BJ (cell line): Measurements from ENCODE around the gene HPCA. TPM values are rescaled to one million over a fixed set of nuclear protein-coding genes. Genes with fewer than 3 reads are reported as not detected.

ENCODE experiments used
- CTCF ChIA-PET: fragments of 350-600 bp; formaldehyde crosslinking; extraction: SDS; loops from one replicate; lab custom pipeline; 2021; ENCODE audit warnings: antibody characterized with exemption, inconsistent platforms; lab: Yijun Ruan, JAX
- POLR2A ChIA-PET: fragments of 300-600 bp; sonication (Branson Sonifier 250); formaldehyde crosslinking; extraction: SDS; loops from one replicate; lab custom pipeline; 2021; ENCODE audit warnings: antibody characterized with exemption; lab: Charles Lee
- DNase-seq: peaks from one replicate; pipeline ENCODE4 v3.0.0-alpha.2; 2011; ENCODE audit warnings: low read depth
- H3K27me3 ChIP-seq: 2 replicates; pipeline ENCODE4 v1.6.0; 2011; ENCODE audit warnings: low read length; ENCODE audit not compliant: control insufficient read depth, insufficient read depth
- H3K36me3 ChIP-seq: 2 replicates; pipeline ENCODE4 v1.5.1; 2011; ENCODE audit warnings: low read length; ENCODE audit not compliant: control insufficient read depth, insufficient read depth
- H3K4me3 ChIP-seq: 2 replicates; pipeline ENCODE4 v1.5.1; 2011; ENCODE audit warnings: low read depth, mild to moderate bottlenecking, control low read depth, low read length
- CTCF ChIP-seq: IDR thresholded peaks from 2 replicates; pipeline ENCODE4 v1.5.1; 2011; ENCODE audit warnings: low read depth, mild to moderate bottlenecking, control low read depth, inconsistent platforms, low read length, moderate library complexity; ENCODE audit not compliant: insufficient read depth
- polyA plus RNA-seq: library from polyadenylated mRNA; depleted of rRNA; stranded (reverse); fragments of >200 nt; gene quantifications from 2 replicates; pipeline ENCODE4 v1.2.3, GENCODE V29; 2011

Gene HPCA
- polyA plus RNA-seq, 1 experiment, result not detected

GRCh38 chr1:32889731-32890278 lies 3.5 kb downstream of the HPCA start:
- POLR2A ChIA-PET, result no interaction called here
- Histone ChIP-seq H3K36me3 (no peaks in the 10 kb centered on the region), H3K27me3 (peaks cover 15% of the 10 kb centered on the region), H3K4me3 (no peak overlapping the region)
- CTCF ChIA-PET, result interaction anchor here (0.8 to 1.7 kb wide), 4 partner anchors 11 to 177 kb away, joined by 3 to 9 read pairs (median 3); no protein-coding TSS in a partner anchor
- TF ChIP-seq CTCF, result no peak
- DNase-seq, result no peak

- DNase-seq, result no peak
- CTCF ChIA-PET, result interaction anchor here (0.8 to 2.7 kb wide), 9 partner anchors 9 to 195 kb away, joined by 3 to 43 read pairs (median 3); no protein-coding TSS in a partner anchor
- H3K36me3 ChIP-seq, result no peaks in the 10 kb centered on the region; the same call in 1 of the 2 replicates
- peaks cover 12% of the 10 kb centered on the region for H3K27me3 ChIP-seq
- no peak for TF ChIP-seq CTCF
- no peak overlapping the region for H3K4me3 ChIP-seq
- POLR2A ChIA-PET, result no interaction called here
Measured at GRCh38 chr1:32890516-32891240, 4.4 kb downstream of the HPCA start.

- no peak for TF ChIP-seq CTCF
- DNase-seq, result no peak
- Histone ChIP-seq H3K27me3 (peaks cover 8% of the 10 kb centered on the region), H3K4me3 (no peak overlapping the region), H3K36me3 (no peaks in the 10 kb centered on the region; the same call in 1 of the 2 replicates)
- ChIA-PET POLR2A (no interaction called here), CTCF (interaction anchor here (0.8 to 2.7 kb wide), 7 partner anchors 8 to 195 kb away, joined by 3 to 43 read pairs (median 5); no protein-coding TSS in a partner anchor)
Measured at GRCh38 chr1:32891241-32891570, 4.9 kb downstream of the HPCA start.

- CTCF ChIA-PET, result interaction anchor here (0.8 to 2.7 kb wide), 10 partner anchors 8 to 372 kb away, joined by 3 to 43 read pairs (median 6); no protein-coding TSS in a partner anchor
- Histone ChIP-seq H3K4me3 (no peak overlapping the region), H3K27me3 (peaks cover 8% of the 10 kb centered on the region), H3K36me3 (no peaks in the 10 kb centered on the region; the same call in 1 of the 2 replicates)
- TF ChIP-seq CTCF, result no peak
- DNase-seq, result no peak
- POLR2A ChIA-PET, result no interaction called here
Measured at GRCh38 chr1:32891630-32892029, 5.3 kb downstream of the HPCA start.
